GM23338 (cell line): ENCODE data around the gene CPD.

Source experiments
- CREB1 ChIP-seq: fragments of 250-450 bp; sonication (Bioruptor Pico); IDR thresholded peaks from 2 replicates; pipeline ENCODE4 v1.5.0; 2020; ENCODE audit warnings: low read depth, mild to moderate bottlenecking, moderate library complexity
- CTCF ChIP-seq, 2 experiments: fragments of 200-600 bp in 1 of 2; sonication (generic) in 1 of 2; conservative IDR thresholded peaks; 2 replicates each; pipeline versions ENCODE4 v1.5.1 to v1.6.1; 2016 to 2017; ENCODE audit warnings: antibody characterized with exemption in 2 of 2, low read depth in 2 of 2, mild to moderate bottlenecking in 2 of 2, moderate library complexity in 1 of 2
- ETS1 ChIP-seq: IDR thresholded peaks from 2 replicates; pipeline ENCODE4 v1.6.1; 2016; ENCODE audit warnings: antibody characterized with exemption
- EZH2 ChIP-seq: fragments of 200-600 bp; sonication (generic); IDR thresholded peaks from one replicate; pipeline ENCODE4 v1.8.0; 2017; ENCODE audit warnings: antibody characterized with exemption, mild to moderate bottlenecking, low read depth; ENCODE audit not compliant: unreplicated experiment
- EZH2phosphoT487 ChIP-seq: fragments of 200-600 bp; sonication (generic); IDR thresholded peaks from one replicate; pipeline ENCODE4 v1.8.1; 2018; ENCODE audit warnings: antibody characterized with exemption; ENCODE audit not compliant: unreplicated experiment
- NANOG ChIP-seq: IDR thresholded peaks from 2 replicates; pipeline ENCODE4 v1.6.1; 2016; ENCODE audit warnings: antibody characterized with exemption, borderline replicate concordance
- POLR2AphosphoS5 ChIP-seq: IDR thresholded peaks from 2 replicates; pipeline ENCODE4 v1.6.1; 2016; ENCODE audit warnings: antibody characterized with exemption, low read depth
- REST ChIP-seq: IDR thresholded peaks from one replicate; pipeline ENCODE4 v1.6.1; 2018; ENCODE audit warnings: antibody characterized with exemption; ENCODE audit not compliant: unreplicated experiment
- STAT1 ChIP-seq: IDR thresholded peaks from one replicate; pipeline ENCODE4 v1.6.1; 2016; ENCODE audit warnings: antibody characterized with exemption; ENCODE audit not compliant: unreplicated experiment
- ZNF114 ChIP-seq: fragments of 250-450 bp; sonication (Bioruptor Pico); IDR thresholded peaks from 2 replicates; pipeline ENCODE4 v1.5.0; 2020; ENCODE audit warnings: mild to moderate bottlenecking, moderate library complexity
- ZNF331 ChIP-seq: fragments of 250-450 bp; sonication (Bioruptor Pico); IDR thresholded peaks from 2 replicates; pipeline ENCODE4 v1.5.0; 2020; ENCODE audit warnings: low read depth, mild to moderate bottlenecking, moderate library complexity

- TF ChIP-seq CTCF (conservative IDR thresholded peaks at IDR 0.05; ENCODE audit: low read depth in 2 of 2), result no peak
- TF ChIP-seq EZH2phosphoT487, result no peak
- no peak for TF ChIP-seq NANOG
- no peak for TF ChIP-seq EZH2
- no peak for TF ChIP-seq CREB1
- TF ChIP-seq REST, result no peak
- TF ChIP-seq POLR2AphosphoS5, result no peak
- no peak for TF ChIP-seq STAT1
- no peak for TF ChIP-seq ZNF114
- TF ChIP-seq ZNF331, result no peak
- no peak for TF ChIP-seq ETS1
Measured at GRCh38 chr17:30340801-30341356, 37.8 kb upstream of the CPD start.
